Ascending aorta (tissue), 2 donors: Measurements from ENCODE around the gene SEMA3F. TPM values are rescaled to one million over a fixed set of nuclear protein-coding genes. Genes with fewer than 3 reads are reported as not detected.

Source experiments
- DNase-seq, 2 donors: peaks; one replicate each; pipeline ENCODE4 v3.0.0-alpha.2; 2019; ENCODE audit warnings: low spot score in 2 of 2
- H3K27ac ChIP-seq, 2 donors: fragments of 200-600 bp; sonication (generic); one replicate each; pipeline ENCODE4 v1.5.1; 2016 to 2017; ENCODE audit warnings: mild to moderate bottlenecking in 1 of 2
- H3K27me3 ChIP-seq: fragments of 200-600 bp; sonication (generic); one replicate; pipeline ENCODE4 v1.5.1; 2017
- H3K36me3 ChIP-seq, 2 donors: fragments of 200-600 bp; sonication (generic); one replicate each; pipeline ENCODE4 v1.5.1; 2016
- H3K4me1 ChIP-seq, 2 donors: fragments of 200-600 bp; sonication (generic); one replicate each; pipeline ENCODE4 v1.5.1; 2016 to 2017; ENCODE audit warnings: mild to moderate bottlenecking in 1 of 2
- H3K4me3 ChIP-seq, 2 donors: fragments of 200-600 bp; sonication (generic); one replicate each; pipeline ENCODE4 v1.5.1; 2016 to 2017; ENCODE audit warnings: mild to moderate bottlenecking in 1 of 2
- H3K9me3 ChIP-seq, 2 donors: fragments of 200-600 bp; sonication (generic); one replicate each; pipeline ENCODE4 v1.5.1; 2016
- intact Hi-C: fragments of 100-400 bp; cut with DNase I; formaldehyde crosslinking; loops from one replicate; pipeline ENCODE4 v1.15.1; 2023
- total RNA-seq: library from RNA; depleted of rRNA; stranded (reverse); fragments of >200 nt; gene quantifications from one replicate; pipeline ENCODE4 v1.1.0, GENCODE V29; 2016
- TF ChIP-seq, protein P1 (sequence below), 3 experiments: fragments of 200-600 bp in 2 of 3; fragments of 450-650 bp in 1 of 3; sonication (generic) in 2 of 3; IDR thresholded peaks; one replicate each; pipeline ENCODE4 v1.5.1; 2016 to 2019; ENCODE audit warnings: antibody characterized with exemption in 3 of 3, mild to moderate bottlenecking in 1 of 3, moderate library complexity in 1 of 3

The SEMA3F gene
- total RNA-seq, 1 donor from 2014 or later = 75.0 TPM

DNA sequence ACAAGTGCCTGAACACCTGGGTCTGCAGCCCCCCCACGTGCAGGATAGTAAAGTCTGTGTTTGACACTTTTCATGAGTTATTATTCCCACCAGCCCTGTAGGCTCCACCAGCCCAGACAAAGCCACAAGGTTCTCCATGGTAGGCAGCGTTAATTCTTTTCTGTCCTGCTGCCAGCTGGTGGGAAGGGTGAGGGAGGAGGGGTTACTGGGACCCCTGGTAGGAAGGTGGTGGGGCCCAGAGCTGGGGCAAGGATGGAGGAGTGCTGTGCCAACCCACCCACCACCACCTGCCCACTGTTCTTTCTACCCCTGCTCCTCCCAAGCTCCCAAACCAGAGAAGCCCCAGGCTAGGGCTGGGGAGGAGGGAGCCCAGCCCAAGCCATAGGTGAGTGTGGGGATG, 20.8 kb upstream of the SEMA3F start:
- H3K27me3 ChIP-seq = no peaks in the 10 kb centered on the region
- H3K27ac ChIP-seq = no peak overlapping the region
- TF ChIP-seq, protein P1, sequence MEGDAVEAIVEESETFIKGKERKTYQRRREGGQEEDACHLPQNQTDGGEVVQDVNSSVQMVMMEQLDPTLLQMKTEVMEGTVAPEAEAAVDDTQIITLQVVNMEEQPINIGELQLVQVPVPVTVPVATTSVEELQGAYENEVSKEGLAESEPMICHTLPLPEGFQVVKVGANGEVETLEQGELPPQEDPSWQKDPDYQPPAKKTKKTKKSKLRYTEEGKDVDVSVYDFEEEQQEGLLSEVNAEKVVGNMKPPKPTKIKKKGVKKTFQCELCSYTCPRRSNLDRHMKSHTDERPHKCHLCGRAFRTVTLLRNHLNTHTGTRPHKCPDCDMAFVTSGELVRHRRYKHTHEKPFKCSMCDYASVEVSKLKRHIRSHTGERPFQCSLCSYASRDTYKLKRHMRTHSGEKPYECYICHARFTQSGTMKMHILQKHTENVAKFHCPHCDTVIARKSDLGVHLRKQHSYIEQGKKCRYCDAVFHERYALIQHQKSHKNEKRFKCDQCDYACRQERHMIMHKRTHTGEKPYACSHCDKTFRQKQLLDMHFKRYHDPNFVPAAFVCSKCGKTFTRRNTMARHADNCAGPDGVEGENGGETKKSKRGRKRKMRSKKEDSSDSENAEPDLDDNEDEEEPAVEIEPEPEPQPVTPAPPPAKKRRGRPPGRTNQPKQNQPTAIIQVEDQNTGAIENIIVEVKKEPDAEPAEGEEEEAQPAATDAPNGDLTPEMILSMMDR (IDR thresholded peaks at IDR 0.05) = no peak
- no peaks in the 10 kb centered on the region for H3K9me3 ChIP-seq
- no peak overlapping the region for H3K4me3 ChIP-seq
- H3K4me1 ChIP-seq = no peaks in the 10 kb centered on the region
- DNase-seq = no peak
- intact Hi-C loops = no loop called here
- H3K36me3 ChIP-seq = no peaks in the 10 kb centered on the region

GRCh38 chr3:50135964-50136363, 19.2 kb upstream of the SEMA3F start:
- TF ChIP-seq, protein P1 (IDR thresholded peaks at IDR 0.05) = no peak
- no peak overlapping the region for H3K4me3 ChIP-seq
- H3K27ac ChIP-seq = no peak overlapping the region
- no peak for DNase-seq
- H3K4me1 ChIP-seq = no peaks in the 10 kb centered on the region
- H3K27me3 ChIP-seq = no peaks in the 10 kb centered on the region
- H3K36me3 ChIP-seq = no peaks in the 10 kb centered on the region
- H3K9me3 ChIP-seq = no peaks in the 10 kb centered on the region
- intact Hi-C loops = no loop called here

GRCh38 chr3:50136714-50137405, 18.3 kb upstream of the SEMA3F start:
- intact Hi-C loops = no loop called here
- DNase-seq = no peak
- Histone ChIP-seq H3K4me3 (no peak overlapping the region), H3K27me3 (no peaks in the 10 kb centered on the region), H3K27ac (no peak overlapping the region), H3K9me3 (no peaks in the 10 kb centered on the region), H3K4me1 (no peaks in the 10 kb centered on the region), H3K36me3 (no peaks in the 10 kb centered on the region)
- TF ChIP-seq, protein P1 (IDR thresholded peaks at IDR 0.05) = no peak

DNA sequence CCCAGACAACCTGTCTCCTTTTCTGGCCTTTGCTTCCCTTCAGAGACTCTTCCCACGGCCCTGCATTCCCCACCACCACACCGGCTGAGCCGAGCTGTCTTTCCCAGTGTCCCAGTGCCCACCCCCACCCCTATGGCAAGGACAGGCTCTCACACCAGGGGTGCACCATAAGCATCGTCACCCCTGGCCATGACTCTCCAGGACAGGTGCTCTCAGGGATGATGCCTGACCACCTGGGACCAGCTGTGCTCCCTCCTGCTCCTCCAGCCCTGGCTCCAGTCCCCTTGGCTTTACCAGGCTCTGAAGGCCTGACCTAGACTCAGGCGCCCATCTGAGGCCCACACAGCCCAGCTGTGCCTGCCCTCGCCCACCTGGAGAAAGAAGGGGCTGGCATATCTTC, 17.6 kb upstream of the SEMA3F start:
- Histone ChIP-seq H3K9me3 (no peaks in the 10 kb centered on the region), H3K27me3 (no peaks in the 10 kb centered on the region), H3K4me3 (no peak overlapping the region), H3K27ac (no peak overlapping the region), H3K4me1 (no peaks in the 10 kb centered on the region), H3K36me3 (no peaks in the 10 kb centered on the region)
- DNase-seq = no peak
- TF ChIP-seq, protein P1 (IDR thresholded peaks at IDR 0.05) = no peak
- intact Hi-C loops = no loop called here

DNA sequence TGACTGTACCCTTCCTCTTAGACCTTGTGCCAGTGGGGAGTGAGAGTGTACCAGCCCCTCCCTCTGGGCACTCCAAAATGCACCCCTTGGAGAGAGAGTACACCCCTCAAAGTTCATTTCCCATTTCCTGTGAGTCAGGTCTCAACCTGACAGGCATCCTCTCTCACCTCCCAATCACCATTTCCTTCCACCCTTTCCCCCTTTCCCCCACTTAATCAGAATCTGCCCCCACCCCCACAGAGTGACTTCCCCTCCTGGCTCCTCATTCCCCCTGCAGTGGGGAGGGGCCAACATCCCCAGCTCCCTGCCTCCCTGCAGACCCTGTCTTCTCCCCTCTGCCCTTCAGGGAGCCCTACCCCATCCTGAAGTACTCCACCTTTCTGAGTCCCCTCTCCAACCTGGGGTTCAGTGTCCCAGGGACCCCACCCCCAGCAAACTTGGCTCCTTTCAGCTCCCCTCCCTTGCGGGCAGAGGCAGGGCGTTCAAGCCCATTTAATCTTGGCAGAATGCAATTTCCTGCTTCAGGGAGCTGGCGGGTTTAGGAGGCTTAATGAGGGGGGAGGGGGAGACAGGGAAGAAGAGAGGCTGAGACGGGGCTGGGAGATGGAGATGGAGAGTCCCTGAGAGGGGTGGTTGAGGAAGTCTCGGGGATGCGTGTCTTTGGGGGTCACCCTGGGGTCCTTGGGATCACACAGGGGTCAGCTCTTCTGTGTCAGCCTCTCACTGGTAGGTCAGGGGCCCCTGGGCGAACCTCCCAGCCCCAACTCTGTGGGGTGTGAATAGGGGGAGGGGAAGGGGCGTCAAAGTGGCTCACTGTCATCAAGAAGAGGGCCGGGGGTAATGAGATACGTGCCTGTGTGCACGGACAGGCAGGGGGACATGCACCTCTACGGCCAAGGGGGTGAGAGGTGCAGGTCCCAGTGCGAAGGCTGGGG, 16.6 kb upstream of the SEMA3F start:
- Histone ChIP-seq H3K9me3 (no peaks in the 10 kb centered on the region), H3K27ac (no peak overlapping the region), H3K4me1 (no peaks in the 10 kb centered on the region), H3K4me3 (no peak overlapping the region), H3K27me3 (no peaks in the 10 kb centered on the region), H3K36me3 (no peaks in the 10 kb centered on the region)
- TF ChIP-seq, protein P1 (IDR thresholded peaks at IDR 0.05) = no peak
- DNase-seq = no peak
- intact Hi-C loops = no loop called here
